Gastroesophageal sphincter (tissue), 2 donors: Measurements from ENCODE around the gene GMDS.

Experiments used
- POLR2A ChIP-seq, 2 donors: fragments of 450-650 bp; IDR thresholded peaks; one replicate each; pipeline ENCODE4 v1.6.1; 2017; ENCODE audit warnings: antibody characterized with exemption in 2 of 2, mild to moderate bottlenecking in 2 of 2, moderate library complexity in 1 of 2
- POLR2AphosphoS5 ChIP-seq: sonication (generic); formaldehyde crosslinking; IDR thresholded peaks from one replicate; pipeline ENCODE4 v1.6.1; 2017; ENCODE audit warnings: antibody characterized with exemption

DNA sequence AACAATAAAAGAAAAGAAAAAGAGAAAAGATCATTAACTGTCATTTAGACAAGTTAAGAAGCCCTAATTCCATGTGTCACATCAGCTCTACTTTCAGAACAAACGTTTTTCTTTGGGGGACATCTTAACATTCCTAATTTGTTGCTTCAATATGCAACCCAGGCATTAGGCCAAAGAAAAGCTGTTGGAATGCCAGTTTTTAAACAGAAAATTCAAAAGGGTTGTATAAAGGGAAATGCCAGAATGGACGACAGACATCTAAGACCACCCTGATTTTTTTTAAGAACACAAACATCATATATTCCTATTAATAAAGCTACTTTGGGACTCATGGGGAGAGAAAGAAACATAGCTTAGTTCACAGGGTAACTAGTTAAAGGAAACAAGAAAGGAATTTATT, 315.0 kb downstream of the GMDS start:
- TF ChIP-seq POLR2AphosphoS5 = no peak
- no peak for TF ChIP-seq POLR2A (IDR thresholded peaks at IDR 0.05)
